NCI-H128 (cell line): ENCODE results near the gene IL1RL2.

ENCODE experiments used
- DNase-seq: peaks from one replicate; lab custom pipeline; 2025; ENCODE audit not compliant: unreplicated experiment; lab: John Stamatoyannopoulos, UW

IL1RL2 gene

DNA sequence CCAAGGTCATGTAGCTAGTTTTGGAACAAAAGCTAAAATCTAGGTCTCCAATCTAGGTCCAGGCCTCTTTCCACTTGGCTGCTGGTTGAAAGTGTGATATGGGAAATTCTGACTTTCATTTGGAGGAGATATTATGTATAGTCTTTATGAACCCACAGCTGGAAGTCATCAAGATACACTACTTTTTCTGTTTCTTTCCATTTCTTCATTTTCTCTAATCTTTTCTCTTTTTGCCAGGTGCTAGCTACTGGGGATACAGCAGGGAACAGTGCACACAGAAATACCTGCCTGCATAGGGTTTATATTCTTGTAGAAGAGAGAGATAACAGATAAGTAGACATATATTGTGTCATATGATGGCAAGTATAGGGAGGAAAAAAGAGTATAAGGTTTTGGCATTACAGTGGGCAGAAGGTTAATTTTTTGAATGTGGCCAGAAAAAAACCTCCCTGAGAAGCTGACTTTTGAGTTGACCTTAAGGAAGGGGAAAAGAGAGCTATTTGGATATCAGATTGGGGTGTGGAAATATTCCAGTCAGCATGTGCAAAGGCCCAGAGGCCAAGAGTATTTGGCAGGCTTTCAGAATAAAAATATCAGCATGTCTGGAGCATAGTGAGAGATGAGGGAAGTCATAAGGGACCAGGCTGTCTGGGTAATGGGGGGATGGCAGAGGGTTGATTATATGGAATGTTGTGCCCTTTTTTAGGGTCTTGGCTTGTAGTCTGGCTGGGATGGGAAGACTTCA is 28.6 kb upstream of the IL1RL2 start:
- DNase-seq = no peak

DNA sequence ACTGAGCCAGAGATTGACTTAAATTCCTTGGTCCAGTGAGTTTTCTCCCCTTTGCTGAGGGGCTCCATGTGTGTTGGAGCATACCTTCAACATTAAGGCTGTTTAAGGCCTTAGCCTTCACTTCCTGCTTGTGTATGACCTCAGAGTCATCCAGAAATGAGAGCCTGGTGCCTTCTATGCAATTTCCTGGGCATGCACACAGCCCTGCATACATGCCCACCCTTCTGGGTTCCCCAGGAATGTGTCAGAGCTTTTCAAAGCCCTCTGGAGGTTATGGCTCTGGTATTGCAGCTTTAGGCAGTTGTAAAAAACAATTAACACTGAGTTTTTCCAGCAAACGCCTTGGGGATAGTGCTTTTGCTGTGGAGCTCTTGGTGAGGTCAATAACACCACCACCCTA is 27.5 kb upstream of the IL1RL2 start:
- no peak for DNase-seq

DNA sequence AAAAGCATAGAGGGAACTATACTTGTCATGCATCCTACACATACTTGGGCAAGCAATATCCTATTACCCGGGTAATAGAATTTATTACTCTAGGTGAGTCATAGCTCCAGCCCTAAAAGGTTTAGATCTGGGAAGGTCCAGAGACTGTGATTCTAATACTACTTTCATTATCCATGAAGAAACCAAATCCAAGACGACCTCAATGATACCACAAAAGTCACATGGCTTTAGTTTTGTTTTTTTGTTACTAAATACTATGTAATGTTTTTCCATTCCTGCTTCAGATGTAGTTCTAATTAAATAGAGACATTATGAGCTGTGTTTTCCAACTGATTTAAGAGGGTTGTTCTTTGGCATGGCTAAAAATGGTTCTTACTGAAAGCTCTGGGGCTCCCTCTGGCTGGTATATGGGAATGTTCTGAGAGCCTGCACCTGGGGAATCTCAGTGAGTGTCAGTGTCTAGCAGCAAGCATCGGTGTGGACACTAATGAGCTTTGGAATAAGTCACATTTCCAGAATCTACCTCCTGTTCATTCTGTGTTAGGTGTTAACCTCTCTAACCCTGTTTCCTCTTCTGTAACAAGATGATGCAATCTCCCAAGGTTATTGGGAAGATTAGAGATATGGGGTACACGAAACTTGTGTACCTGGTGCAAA is 20.5 kb upstream of the IL1RL2 start:
- no peak for DNase-seq

DNA sequence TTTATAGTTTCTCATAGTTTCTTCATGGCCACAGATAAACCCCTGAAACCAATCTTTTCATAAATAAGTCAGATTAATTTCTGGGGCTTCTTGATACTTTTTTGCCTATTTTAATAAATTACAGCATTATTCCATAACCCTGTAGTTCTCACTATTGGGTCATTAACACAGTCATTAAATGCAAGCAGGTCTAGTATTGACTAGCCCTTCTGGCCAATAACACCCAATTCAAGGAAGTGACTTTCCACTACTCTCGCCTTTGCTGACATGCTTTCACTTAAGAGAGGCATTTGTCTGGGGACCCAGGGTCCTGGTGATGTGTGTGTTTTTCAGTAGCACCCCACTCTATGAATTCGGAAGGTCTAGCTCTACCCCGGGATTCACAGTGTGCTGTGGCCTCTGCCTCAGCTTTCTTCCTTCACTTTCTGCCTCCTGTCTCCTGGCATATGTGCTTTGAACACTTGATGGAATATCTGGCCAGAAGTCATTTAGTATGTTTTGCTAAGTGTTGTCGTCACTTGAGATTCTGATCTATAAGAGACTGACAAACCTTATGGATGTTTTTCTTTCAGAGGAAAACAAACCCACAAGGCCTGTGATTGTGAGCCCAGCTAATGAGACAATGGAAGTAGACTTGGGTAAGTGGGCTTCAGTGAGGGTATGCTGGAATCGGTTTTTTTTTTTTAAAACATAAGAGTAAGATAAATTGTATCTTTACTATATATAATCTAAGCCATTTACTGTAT is 18.6 kb upstream of the IL1RL2 start:
- DNase-seq = no peak

DNA sequence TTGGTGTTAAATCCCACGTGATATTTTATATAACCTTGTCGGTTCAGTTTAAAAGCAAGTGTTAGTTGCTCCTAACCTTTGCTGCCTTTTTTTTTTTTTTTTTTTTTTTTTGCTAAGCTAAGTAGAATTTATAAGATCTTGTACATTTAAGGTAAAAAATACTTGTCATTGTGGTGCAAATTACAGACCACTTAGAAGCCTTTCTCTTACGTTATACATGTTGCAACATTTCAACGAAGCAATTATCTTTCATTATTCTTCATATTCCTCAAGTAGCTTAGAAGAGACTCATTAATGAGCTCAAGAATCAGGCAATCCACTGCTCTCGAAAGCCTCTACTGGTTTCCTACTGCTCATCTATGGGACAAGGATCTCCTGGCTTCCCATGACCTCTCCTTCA is 14.9 kb upstream of the IL1RL2 start:
- DNase-seq = no peak

DNA sequence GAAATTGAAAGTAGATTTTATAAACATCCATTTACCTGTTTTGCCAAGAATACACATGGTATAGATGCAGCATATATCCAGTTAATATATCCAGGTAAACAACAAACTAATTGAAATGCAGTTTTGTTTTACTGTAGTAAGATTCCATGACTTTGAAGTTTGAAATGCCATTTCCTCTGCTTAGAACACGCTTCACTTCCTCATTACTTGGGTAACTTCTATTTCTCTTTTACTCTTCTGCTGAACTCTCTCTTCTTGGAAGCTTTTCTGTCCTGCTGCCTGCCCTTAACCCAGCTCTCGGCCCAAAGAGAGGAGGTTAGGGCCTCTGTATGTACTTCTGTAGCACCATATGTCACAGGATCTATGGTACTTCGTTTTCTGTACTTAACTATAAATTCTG is 14.1 kb upstream of the IL1RL2 start:
- DNase-seq = no peak

DNA sequence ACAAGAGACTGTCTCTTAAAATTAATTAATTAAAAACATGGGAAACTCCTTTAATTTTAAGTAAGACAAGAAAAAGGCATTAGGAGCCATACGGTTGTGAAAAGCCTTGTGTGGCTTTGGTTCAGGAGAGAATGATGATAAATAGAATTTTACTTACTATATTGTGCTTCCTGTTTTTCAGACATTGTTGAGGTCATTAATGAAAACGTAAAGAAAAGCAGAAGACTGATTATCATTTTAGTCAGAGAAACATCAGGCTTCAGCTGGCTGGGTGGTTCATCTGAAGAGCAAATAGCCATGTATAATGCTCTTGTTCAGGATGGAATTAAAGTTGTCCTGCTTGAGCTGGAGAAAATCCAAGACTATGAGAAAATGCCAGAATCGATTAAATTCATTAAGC is 10.7 kb upstream of the IL1RL2 start:
- DNase-seq = no peak

DNA sequence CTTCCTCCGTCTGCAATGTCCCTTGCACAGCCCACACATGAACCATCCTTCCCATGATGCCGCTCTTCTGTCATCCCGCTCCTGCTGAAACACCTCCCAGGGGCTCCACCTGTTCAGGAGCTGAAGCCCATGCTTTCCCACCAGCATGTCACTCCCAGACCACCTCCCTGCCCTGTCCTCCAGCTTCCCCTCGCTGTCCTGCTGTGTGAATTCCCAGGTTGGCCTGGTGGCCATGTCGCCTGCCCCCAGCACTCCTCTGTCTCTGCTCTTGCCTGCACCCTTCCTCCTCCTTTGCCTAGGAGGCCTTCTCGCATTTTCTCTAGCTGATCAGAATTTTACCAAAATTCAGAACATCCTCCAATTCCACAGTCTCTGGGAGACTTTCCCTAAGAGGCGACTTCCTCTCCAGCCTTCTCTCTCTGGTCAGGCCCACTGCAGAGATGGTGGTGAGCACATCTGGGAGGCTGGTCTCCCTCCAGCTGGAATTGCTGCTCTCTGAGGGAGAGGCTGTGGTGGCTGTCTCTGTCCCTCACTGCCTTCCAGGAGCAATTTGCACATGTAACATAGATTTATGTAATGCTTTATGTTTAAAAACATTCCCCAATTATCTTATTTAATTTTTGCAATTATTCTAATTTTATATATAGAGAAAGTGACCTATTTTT is 8.9 kb upstream of the IL1RL2 start:
- no peak for DNase-seq

DNA sequence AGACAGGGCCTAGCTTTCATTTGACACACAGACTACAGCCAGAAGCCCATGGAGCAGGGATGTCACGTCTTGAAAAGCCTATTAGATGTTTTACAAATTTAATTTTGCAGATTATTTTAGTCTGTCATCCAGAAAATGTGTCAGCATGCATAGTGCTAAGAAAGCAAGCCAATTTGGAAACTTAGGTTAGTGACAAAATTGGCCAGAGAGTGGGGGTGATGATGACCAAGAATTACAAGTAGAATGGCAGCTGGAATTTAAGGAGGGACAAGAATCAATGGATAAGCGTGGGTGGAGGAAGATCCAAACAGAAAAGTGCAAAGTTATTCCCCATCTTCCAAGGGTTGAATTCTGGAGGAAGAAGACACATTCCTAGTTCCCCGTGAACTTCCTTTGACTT is 7.8 kb upstream of the IL1RL2 start:
- DNase-seq = no peak

DNA sequence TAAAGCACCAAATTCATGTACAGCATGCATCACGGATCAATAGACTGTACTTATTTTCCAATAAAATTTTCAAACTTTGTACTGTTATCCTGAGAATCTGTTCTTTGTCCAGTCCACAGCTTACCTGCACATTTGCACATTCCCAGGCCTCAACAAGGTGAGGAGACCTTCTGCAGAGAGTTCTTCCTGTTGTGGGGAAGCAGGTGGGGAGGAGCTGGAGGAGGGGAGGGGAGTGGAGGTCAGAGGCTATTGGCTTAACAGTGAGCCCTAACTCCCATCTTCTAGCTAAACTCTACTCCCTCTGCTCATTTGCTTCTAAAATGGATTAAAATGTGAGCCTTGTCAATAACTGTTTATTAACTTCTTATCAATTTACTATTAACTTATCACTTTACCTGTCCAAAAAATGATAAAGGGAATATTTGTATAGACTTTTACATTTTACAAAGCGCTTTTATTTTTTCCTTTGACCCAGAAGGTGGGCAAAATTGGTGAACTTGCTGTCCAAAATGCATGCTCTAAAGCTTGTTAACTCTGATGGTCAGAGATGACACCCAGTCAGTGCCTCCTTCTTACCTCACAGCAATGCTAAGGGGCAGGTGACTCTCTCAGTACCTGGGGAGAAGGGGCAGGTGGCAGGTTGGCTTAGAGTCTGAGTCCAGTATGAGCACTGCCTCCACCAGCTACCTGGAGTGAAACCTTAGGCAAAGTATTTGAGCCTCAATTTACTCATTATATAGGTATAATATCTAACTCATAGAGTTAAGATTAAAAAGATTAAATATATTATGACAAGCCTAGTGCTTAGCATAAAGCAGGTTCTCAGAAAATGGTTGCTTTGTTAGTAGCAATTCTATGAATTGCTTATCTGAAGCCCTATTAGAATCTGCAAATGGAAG is 6.8 kb upstream of the IL1RL2 start:
- DNase-seq = no peak

DNA sequence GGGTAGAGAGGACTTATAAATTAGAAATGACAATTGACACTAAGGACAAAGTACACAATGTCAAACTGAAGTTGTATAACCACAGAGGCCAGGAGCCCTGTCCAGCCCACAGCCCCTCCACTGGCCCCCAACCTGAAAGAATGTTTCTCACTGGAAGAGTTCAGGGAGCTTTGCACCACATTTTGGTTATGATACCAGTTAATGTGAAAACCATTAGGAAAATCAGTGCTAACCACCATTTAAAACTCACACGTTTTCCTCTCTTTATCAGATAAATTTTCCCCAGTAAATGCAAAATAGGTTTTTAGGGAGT is 6.2 kb upstream of the IL1RL2 start:
- no peak for DNase-seq

DNA sequence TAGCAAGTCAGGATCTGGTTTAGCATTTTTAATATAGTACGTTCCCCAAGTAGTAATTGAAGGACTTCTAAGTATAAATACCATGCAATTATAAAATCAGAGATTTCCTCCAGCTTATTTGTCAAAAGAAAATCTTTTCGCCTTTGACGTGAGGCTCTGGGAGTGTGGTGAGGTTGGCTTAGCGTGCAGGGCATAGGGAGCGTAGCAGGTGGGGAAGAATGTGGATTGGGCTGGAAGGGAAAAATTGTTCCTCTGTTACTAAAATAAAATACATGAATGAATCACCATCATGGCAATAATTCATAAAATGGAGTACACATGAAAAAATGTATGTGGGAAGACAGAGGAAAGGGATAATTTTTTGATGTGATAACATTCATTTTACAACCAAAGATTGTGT is 5.4 kb upstream of the IL1RL2 start:
- no peak for DNase-seq

DNA sequence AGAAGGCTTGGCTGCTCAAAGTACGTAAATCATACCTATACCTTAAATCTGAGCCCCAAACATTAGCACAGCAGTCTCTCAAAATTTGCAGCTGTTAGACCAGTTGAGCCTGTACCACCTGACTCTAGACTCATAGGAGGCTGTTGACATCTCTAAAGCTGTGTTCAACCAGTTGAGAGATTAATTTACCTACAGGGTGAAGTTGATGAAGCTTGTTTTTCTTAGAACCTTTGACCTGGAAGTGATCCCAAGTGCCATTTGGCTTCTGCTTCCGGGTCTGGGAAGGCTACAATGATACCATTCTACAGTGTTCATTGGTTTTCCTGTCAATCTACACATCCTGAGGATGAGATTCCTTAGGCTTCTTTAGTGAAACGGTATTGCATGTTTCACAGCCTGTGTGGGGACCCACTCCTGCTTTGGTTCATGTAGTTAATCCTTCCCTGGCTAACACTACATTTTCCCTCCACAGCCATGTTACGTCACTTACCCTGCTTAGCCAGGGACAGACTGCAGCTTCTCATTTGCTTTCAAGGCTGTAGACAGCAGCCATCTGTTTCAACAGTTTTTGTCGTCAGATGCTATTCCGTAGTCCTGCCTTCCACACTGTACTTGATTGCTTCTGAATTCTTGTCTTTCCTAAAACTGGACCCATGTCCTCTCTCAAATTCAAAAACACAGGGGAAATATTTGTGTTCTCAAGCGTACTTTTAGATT is 4.7 kb upstream of the IL1RL2 start:
- no peak for DNase-seq

DNA sequence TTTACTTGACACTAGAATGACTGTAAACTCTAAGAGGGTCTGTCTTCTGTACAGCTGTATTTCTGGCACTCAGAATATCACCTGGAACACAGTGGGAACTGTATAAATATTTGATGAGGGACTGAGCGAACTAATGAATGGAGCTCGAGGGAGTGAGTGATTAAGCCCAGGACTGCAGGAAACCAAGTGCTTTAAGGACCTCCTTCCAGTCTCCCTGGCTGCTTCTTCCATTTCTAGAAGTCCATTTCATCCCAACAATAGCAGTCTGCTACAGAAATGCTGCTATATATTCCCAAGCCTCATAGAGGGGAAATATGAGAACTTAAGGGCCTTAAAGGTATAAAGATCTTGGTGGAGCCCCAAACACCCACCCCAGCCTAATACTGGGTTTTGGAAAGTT is 2.8 kb upstream of the IL1RL2 start:
- no peak for DNase-seq

DNA sequence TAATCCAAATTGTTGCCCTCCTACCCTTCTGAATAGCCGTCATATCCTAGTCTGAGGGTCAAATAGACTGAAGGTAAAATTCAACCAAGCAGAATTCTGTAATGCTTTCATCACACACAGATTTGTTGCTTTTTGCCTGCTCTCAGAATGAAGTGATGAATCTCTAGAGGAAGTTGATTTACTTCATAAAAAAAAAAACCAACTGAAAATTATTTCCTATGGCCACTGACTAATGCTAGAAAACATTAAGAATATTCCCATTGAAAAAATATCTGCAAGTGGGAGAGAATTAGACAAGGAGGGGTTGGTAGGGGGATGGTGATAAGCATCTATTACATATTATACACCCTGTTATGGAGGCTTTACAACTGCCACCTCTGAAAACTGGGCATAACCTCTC is 2.3 kb upstream of the IL1RL2 start:
- no peak for DNase-seq

DNA sequence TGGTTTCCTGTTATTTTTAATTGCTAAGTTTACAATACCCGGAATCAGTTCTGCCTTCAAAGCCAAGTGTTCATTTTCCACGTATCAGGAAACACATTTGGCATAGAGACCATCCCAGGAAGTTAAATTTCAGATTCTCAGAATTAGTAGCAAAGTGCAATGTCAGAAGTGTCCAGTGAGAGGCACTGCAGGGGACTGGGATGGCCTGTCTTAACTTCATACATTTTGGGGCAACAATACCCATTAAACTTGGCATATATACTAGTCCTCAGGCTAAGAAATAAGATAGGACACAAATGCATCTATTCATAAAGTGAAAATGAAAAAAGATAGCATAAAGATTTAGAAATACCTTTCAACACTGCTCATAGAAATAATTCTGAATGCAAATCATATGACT is 1.5 kb upstream of the IL1RL2 start:
- no peak for DNase-seq

DNA sequence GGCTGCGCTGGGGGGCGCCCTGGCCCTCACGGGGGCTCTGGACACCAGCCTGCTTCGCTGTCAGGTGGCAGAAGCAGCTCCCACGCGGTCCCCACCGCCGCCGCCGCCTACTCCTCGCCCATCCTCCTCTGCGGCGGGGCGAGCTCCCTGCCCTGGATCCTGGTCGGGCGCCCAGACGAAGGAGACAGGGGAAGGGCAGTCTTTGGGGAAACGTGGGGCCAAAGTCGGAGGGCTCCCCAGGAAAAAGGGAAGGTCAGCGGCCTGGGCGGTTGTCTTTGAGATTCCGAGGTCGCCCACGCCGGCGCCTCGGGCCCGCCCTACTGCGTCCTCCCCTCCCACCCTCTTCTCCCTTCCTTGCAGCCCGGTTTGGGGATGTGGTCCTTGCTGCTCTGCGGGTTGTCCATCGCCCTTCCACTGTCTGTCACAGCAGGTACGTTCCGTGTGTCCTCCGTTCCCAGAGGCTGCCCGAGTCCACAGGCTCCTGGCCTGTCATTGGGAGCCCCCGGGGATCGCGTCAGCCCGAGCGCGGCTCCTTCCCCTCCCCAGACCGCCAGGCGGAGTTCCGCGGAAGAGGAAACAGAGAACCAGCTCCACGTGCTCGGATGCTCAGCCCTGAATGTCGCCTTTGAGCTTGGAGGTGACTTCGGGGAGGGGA is 800 bp downstream of the IL1RL2 start:
- DNase-seq = no peak

DNA sequence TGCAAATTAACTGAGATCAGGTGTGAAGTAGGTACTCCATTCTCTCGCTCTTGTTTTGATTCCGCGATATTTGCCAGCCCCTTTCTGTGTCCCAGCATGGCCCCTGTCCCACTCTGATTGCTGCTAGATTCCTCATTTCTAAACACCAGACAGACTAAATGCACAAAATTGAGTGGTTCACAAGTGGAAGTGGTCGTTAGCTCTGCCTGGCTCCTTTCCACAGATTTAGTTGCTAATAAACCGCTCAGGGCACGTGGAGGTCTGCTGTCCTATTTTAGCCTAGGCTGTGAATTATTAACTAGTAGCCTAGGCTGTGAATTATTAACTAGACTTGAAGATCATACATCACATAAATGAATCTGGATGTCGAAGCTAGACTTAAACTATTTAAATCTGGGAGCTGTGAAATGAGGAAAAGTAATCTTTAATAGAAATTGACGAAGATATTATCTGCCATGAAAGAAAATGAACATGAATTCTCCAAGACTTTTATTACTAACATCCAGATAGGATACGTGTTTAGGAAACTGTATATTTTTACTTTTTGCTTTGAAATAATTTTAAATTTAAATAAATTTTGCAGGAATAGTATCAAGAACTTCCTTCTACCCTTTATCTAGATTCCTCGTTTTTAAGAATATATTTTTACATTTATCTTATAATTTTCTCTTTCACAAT is 3.7 kb downstream of the IL1RL2 start:
- DNase-seq = no peak

DNA sequence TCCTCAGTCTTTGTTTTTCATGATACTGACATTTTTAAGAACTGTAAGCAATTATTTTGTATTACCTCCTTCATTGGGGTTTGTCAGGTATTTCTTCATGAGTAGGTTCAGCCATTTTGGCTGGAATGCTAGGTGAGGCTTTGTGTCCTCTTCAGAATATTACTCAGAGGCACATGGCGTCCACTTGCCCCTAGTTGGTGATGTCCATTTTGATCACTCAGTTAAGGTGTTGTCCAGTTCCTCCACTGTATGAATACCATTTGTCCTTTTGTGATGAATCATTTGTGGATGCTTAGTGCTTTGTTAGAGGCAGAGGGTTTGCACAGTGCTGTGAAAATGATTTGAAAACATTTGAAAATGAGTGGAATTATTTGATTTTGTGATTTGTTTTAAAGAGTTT is 4.7 kb downstream of the IL1RL2 start:
- DNase-seq = no peak
